GM23338 (cell line): ENCODE data around the gene GUCY2F. TPM values are rescaled to one million over a fixed set of nuclear protein-coding genes. Genes with fewer than 3 reads are reported as not detected.

Experiments used
- CREB1 ChIP-seq: fragments of 250-450 bp; sonication (Bioruptor Pico); IDR thresholded peaks from 2 replicates; pipeline ENCODE4 v1.5.0; 2020; ENCODE audit warnings: low read depth, mild to moderate bottlenecking, moderate library complexity
- EZH2phosphoT487 ChIP-seq: fragments of 200-600 bp; sonication (generic); IDR thresholded peaks from one replicate; pipeline ENCODE4 v1.8.1; 2018; ENCODE audit warnings: antibody characterized with exemption; ENCODE audit not compliant: unreplicated experiment
- JUNB ChIP-seq: IDR thresholded peaks from one replicate; pipeline ENCODE4 v1.6.1; 2016; ENCODE audit warnings: antibody characterized with exemption; ENCODE audit not compliant: unreplicated experiment
- NANOG ChIP-seq: IDR thresholded peaks from 2 replicates; pipeline ENCODE4 v1.6.1; 2016; ENCODE audit warnings: antibody characterized with exemption, borderline replicate concordance
- POLR2AphosphoS5 ChIP-seq: IDR thresholded peaks from 2 replicates; pipeline ENCODE4 v1.6.1; 2016; ENCODE audit warnings: antibody characterized with exemption, low read depth
- STAT1 ChIP-seq: IDR thresholded peaks from one replicate; pipeline ENCODE4 v1.6.1; 2016; ENCODE audit warnings: antibody characterized with exemption; ENCODE audit not compliant: unreplicated experiment
- ZNF114 ChIP-seq: fragments of 250-450 bp; sonication (Bioruptor Pico); IDR thresholded peaks from 2 replicates; pipeline ENCODE4 v1.5.0; 2020; ENCODE audit warnings: mild to moderate bottlenecking, moderate library complexity
- ZNF331 ChIP-seq: fragments of 250-450 bp; sonication (Bioruptor Pico); IDR thresholded peaks from 2 replicates; pipeline ENCODE4 v1.5.0; 2020; ENCODE audit warnings: low read depth, mild to moderate bottlenecking, moderate library complexity
- ZNF462 ChIP-seq: fragments of 250-450 bp; sonication (Bioruptor Pico); IDR thresholded peaks from 2 replicates; pipeline ENCODE4 v1.5.0; 2020; ENCODE audit warnings: mild to moderate bottlenecking, moderate library complexity
- polyA plus RNA-seq: library from polyadenylated mRNA; unstranded; fragments of >200 nt; fragmentation: Nextera tagmentation; extraction: Ambion mirVana; gene quantifications from 2 replicates; pipeline ENCODE4 v1.2.1, GENCODE V29; 2016
- total RNA-seq: library from RNA; depleted of rRNA; stranded (reverse); fragments of >200 nt; shearing (Covaris generic); gene quantifications from 2 replicates; pipeline ENCODE4 v1.2.3, GENCODE V29; 2014
- TF ChIP-seq, protein P1 (sequence below), 2 experiments: fragments of 200-600 bp in 1 of 2; sonication (generic) in 1 of 2; conservative IDR thresholded peaks; 2 replicates each; pipeline versions ENCODE4 v1.5.1 to v1.6.1; 2016 to 2017; ENCODE audit warnings: antibody characterized with exemption in 2 of 2, low read depth in 2 of 2, mild to moderate bottlenecking in 2 of 2, moderate library complexity in 1 of 2
- TF ChIP-seq, protein P2 (sequence below): IDR thresholded peaks from one replicate; pipeline ENCODE4 v1.6.1; 2018; ENCODE audit warnings: antibody characterized with exemption; ENCODE audit not compliant: unreplicated experiment

The GUCY2F gene
- total and polyA plus RNA-seq, 2 experiments from 2014 or later = 0.06 to 0.10 TPM

DNA sequence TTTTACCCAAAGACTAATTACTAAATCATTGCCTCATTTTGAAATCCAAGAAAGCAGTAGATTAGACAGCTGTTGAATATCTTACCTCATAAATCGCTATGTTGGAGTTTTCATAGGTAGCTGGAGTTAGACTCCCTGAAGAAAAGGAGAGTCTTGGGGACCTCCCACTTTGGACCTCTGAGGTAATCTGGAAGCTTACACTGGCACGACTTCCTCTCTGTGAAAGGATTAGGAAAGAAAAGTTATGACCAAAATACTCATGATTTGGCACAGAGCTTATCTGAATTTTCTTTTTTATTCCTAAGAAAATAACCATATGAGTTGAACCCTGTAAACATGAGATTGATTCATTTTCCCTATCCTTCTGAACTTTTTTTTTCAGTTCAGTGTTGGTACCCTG lies 40.6 kb downstream of the GUCY2F start (continued):
- TF ChIP-seq ZNF462 (CRISPR knock-in tag) = no peak
- no peak for TF ChIP-seq JUNB
- no peak for TF ChIP-seq POLR2AphosphoS5
- no peak for TF ChIP-seq STAT1
- TF ChIP-seq, protein P1, sequence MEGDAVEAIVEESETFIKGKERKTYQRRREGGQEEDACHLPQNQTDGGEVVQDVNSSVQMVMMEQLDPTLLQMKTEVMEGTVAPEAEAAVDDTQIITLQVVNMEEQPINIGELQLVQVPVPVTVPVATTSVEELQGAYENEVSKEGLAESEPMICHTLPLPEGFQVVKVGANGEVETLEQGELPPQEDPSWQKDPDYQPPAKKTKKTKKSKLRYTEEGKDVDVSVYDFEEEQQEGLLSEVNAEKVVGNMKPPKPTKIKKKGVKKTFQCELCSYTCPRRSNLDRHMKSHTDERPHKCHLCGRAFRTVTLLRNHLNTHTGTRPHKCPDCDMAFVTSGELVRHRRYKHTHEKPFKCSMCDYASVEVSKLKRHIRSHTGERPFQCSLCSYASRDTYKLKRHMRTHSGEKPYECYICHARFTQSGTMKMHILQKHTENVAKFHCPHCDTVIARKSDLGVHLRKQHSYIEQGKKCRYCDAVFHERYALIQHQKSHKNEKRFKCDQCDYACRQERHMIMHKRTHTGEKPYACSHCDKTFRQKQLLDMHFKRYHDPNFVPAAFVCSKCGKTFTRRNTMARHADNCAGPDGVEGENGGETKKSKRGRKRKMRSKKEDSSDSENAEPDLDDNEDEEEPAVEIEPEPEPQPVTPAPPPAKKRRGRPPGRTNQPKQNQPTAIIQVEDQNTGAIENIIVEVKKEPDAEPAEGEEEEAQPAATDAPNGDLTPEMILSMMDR (conservative IDR thresholded peaks at IDR 0.05; ENCODE audit: low read depth in 2 of 2) = no peak
- no peak for TF ChIP-seq ZNF331
- no peak for TF ChIP-seq EZH2phosphoT487
- no peak for TF ChIP-seq ZNF114 (CRISPR knock-in tag)
- TF ChIP-seq, protein P2, sequence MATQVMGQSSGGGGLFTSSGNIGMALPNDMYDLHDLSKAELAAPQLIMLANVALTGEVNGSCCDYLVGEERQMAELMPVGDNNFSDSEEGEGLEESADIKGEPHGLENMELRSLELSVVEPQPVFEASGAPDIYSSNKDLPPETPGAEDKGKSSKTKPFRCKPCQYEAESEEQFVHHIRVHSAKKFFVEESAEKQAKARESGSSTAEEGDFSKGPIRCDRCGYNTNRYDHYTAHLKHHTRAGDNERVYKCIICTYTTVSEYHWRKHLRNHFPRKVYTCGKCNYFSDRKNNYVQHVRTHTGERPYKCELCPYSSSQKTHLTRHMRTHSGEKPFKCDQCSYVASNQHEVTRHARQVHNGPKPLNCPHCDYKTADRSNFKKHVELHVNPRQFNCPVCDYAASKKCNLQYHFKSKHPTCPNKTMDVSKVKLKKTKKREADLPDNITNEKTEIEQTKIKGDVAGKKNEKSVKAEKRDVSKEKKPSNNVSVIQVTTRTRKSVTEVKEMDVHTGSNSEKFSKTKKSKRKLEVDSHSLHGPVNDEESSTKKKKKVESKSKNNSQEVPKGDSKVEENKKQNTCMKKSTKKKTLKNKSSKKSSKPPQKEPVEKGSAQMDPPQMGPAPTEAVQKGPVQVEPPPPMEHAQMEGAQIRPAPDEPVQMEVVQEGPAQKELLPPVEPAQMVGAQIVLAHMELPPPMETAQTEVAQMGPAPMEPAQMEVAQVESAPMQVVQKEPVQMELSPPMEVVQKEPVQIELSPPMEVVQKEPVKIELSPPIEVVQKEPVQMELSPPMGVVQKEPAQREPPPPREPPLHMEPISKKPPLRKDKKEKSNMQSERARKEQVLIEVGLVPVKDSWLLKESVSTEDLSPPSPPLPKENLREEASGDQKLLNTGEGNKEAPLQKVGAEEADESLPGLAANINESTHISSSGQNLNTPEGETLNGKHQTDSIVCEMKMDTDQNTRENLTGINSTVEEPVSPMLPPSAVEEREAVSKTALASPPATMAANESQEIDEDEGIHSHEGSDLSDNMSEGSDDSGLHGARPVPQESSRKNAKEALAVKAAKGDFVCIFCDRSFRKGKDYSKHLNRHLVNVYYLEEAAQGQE = no peak
- TF ChIP-seq NANOG = no peak
- TF ChIP-seq CREB1 (CRISPR knock-in tag) = no peak
